Stimulated activated naive CD8-positive, alpha-beta T cell treated with anti-CD3 and anti-CD28 coated beads, Interleukin-15, Interleukin-2, amounts not matched to agents 100 ng/mL and 50 ng/mL, for 24 hours (primary cell): Measurements from ENCODE around the gene NFKBIE.

Source experiments
- H3K27ac Mint-ChIP-seq: one replicate; pipeline ENCODE4 v1.8.0; 2021; ENCODE audit warnings: mild to moderate bottlenecking, mixed read lengths
- H3K27me3 Mint-ChIP-seq: one replicate; pipeline ENCODE4 v1.8.0; 2021; ENCODE audit warnings: mixed read lengths
- H3K36me3 Mint-ChIP-seq: one replicate; pipeline ENCODE4 v1.8.0; 2021; ENCODE audit warnings: low read depth, mixed read lengths
- H3K4me1 Mint-ChIP-seq: one replicate; pipeline ENCODE4 v1.8.0; 2021; ENCODE audit warnings: low read depth, mixed read lengths
- H3K4me3 Mint-ChIP-seq: one replicate; pipeline ENCODE4 v1.8.0; 2021; ENCODE audit warnings: mild to moderate bottlenecking, mixed read lengths
- H3K9me3 Mint-ChIP-seq: one replicate; pipeline ENCODE4 v1.8.0; 2021; ENCODE audit warnings: mixed read lengths

The NFKBIE gene

DNA sequence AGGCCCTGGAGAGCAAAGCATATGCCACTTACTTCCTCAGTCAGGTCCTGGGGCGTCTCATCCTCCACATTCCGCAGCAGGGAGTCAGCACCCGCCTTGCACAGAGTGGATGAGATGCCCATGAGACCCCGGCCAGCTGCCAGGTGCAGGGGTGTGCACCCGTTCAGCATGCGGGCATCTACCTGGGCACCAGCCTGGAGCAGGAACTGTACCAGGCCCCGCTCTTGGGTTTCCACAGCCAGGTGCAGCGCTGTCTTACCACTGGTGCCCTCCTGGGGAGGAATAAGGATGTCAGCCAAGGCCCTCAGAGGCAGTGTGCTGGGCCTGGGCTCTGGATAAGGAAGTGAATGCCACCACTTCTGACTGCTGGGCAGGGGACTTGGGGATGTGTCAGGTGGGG is 5.3 kb downstream of the NFKBIE start:
- H3K36me3 Mint-ChIP-seq: peaks cover 52% of the 10 kb centered on the region
- H3K27ac Mint-ChIP-seq: peak overlapping the region; percentile 75
- no peak overlapping the region for H3K4me3 Mint-ChIP-seq
- H3K4me1 Mint-ChIP-seq: peaks cover 71% of the 10 kb centered on the region
- H3K27me3 Mint-ChIP-seq: no peaks in the 10 kb centered on the region
- no peaks in the 10 kb centered on the region for H3K9me3 Mint-ChIP-seq

GRCh38 chr6:44258921-44259320 is 6.4 kb downstream of the NFKBIE start:
- H3K4me3 Mint-ChIP-seq: peak overlapping the region; percentile 83

DNA sequence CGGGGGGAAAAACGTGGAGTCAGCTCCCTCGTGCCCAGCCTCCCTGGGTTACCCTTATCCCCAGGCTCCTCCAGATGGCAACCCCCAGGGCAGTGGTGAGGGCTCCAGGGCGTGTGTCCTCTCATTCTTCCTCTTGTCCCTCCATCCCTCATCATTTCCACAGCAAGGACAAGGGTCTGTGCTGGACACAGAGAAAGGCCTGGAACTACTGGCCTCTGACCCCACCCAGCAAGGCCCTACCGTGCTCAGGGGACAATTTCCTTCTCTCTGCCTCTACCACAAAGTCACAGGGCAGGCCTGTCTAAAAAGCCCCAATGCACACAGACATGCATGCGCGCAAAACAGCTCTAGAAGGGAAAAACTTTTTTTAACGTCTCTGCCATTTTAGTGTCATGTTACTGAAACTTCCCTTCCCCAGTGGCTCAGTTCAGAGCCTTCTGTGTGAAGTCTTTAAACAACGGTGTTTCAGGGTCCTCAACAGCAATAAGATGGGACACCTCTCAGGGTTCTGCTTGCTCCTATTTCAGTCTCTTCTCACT is 7.0 kb downstream of the NFKBIE start:
- H3K27me3 Mint-ChIP-seq: no peaks in the 10 kb centered on the region
- peak overlapping the region; percentile 98 for H3K27ac Mint-ChIP-seq
- H3K36me3 Mint-ChIP-seq: peaks cover 68% of the 10 kb centered on the region
- peak overlapping the region; percentile 83 for H3K4me3 Mint-ChIP-seq
- no peaks in the 10 kb centered on the region for H3K9me3 Mint-ChIP-seq
- peaks cover 79% of the 10 kb centered on the region for H3K4me1 Mint-ChIP-seq

More at GRCh38 chr6:44258921-44259320, 6.4 kb downstream of the NFKBIE start:
- Mint-ChIP-seq H3K27ac (peak overlapping the region; percentile 98), H3K36me3 (peaks cover 63% of the 10 kb centered on the region), H3K9me3 (no peaks in the 10 kb centered on the region), H3K27me3 (no peaks in the 10 kb centered on the region), H3K4me1 (peaks cover 78% of the 10 kb centered on the region)

- Mint-ChIP-seq H3K27me3 (no peaks in the 10 kb centered on the region), H3K9me3 (no peaks in the 10 kb centered on the region), H3K4me3 (peak overlapping the region; percentile 83), H3K4me1 (peaks cover 79% of the 10 kb centered on the region), H3K27ac (peak overlapping the region; percentile 98), H3K36me3 (peaks cover 73% of the 10 kb centered on the region)
These were observed 7.5 kb downstream of the NFKBIE start for GRCh38 chr6:44257753-44258324.

- Mint-ChIP-seq H3K27me3 (no peaks in the 10 kb centered on the region), H3K27ac (peak within 1 kb of the TSS; percentile 98), H3K4me1 (peaks cover 79% of the 10 kb centered on the region), H3K4me3 (peak within 1 kb of the TSS; percentile 92), H3K9me3 (no peaks in the 10 kb centered on the region), H3K36me3 (peaks cover 78% of the 10 kb centered on the region)
These were observed 8.2 kb downstream of the NFKBIE start, which contains the start of gene SLC35B2 for GRCh38 chr6:44257025-44257752. SLC35B2 (minus strand) TSS chr6:44257528; CDS start chr6:44257410, 118 bp downstream.

DNA sequence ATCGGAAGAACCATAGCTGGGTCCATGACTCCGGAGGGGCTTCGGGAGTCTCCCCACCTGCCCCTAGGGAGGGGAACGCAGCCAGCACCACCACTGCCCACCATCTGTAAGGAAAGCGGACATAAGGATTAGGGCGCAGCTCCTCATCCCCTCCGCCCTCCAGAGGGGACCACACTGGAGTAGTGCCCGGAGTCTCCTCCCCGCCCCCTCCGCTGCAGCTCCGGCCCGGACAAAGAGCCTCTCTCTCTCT is 8.7 kb downstream of the NFKBIE start:
- peak overlapping the region; percentile 89 for H3K27ac Mint-ChIP-seq
- peak overlapping the region; percentile 92 for H3K4me3 Mint-ChIP-seq
- no peaks in the 10 kb centered on the region for H3K9me3 Mint-ChIP-seq
- peaks cover 79% of the 10 kb centered on the region for H3K4me1 Mint-ChIP-seq
- H3K36me3 Mint-ChIP-seq: peaks cover 79% of the 10 kb centered on the region
- no peaks in the 10 kb centered on the region for H3K27me3 Mint-ChIP-seq

DNA sequence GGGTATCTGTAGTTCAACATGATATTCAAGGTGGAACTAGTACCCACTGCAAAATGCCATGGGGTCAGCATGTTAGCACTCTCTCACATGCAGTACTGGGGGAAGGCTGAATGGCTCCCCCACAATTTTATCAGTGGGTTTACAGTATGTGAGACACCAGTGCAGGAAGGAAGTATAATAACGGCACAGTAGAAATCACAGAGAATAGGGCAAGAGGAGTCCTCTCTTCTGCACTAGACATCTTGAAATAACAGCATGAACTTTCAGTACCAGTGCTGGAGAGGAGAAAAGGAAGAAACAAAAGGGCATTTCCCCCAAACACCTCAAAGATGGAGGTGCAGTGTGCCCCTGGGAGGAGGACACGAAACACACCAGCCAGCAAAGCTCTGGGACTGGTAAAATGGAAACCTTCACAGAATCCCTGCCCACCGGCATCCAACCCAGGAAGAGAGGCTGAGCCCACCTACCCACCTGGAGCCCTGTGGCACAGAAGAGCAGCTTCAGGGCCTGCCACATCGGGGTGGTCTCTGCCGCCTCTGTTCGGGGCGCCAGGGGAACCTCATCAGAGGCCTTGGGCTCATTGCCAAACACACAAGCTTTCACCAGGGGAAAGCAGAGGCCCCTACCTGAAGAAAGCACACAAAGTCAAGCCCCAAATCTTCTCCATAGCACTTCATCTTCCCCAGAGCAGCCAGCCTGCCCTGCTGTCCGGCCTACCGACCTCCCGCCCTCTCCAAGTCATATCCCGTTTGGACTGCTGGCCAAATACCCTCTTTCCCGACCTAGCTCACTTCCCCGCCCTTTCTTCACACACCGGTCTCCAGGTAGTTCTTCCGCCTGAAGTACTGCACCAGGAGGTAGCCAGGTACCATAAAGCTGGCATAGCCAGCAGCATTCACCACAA is 9.2 kb downstream of the NFKBIE start:
- peak overlapping the region; percentile 89 for H3K27ac Mint-ChIP-seq
- H3K4me1 Mint-ChIP-seq: peaks cover 82% of the 10 kb centered on the region
- H3K4me3 Mint-ChIP-seq: peak overlapping the region; percentile 92
- H3K27me3 Mint-ChIP-seq: no peaks in the 10 kb centered on the region
- peaks cover 83% of the 10 kb centered on the region for H3K36me3 Mint-ChIP-seq
- no peaks in the 10 kb centered on the region for H3K9me3 Mint-ChIP-seq

GRCh38 chr6:44255105-44255808 is 10.1 kb downstream of the NFKBIE start:
- H3K9me3 Mint-ChIP-seq: no peaks in the 10 kb centered on the region
- H3K4me3 Mint-ChIP-seq: peak overlapping the region; percentile 92
- no peaks in the 10 kb centered on the region for H3K27me3 Mint-ChIP-seq
- peaks cover 82% of the 10 kb centered on the region for H3K4me1 Mint-ChIP-seq
- peaks cover 85% of the 10 kb centered on the region for H3K36me3 Mint-ChIP-seq
- H3K27ac Mint-ChIP-seq: peak overlapping the region; percentile 89

GRCh38 chr6:44254191-44255104 is 10.9 kb downstream of the NFKBIE start:
- peaks cover 86% of the 10 kb centered on the region for H3K36me3 Mint-ChIP-seq
- H3K9me3 Mint-ChIP-seq: no peaks in the 10 kb centered on the region
- no peaks in the 10 kb centered on the region for H3K27me3 Mint-ChIP-seq
- peak overlapping the region; percentile 89 for H3K27ac Mint-ChIP-seq
- H3K4me3 Mint-ChIP-seq: peak overlapping the region; percentile 92
- H3K4me1 Mint-ChIP-seq: peaks cover 86% of the 10 kb centered on the region

- peak overlapping the region; percentile 67 for H3K27ac Mint-ChIP-seq
- no peaks in the 10 kb centered on the region for H3K27me3 Mint-ChIP-seq
- no peaks in the 10 kb centered on the region for H3K9me3 Mint-ChIP-seq
- H3K4me1 Mint-ChIP-seq: peaks cover 89% of the 10 kb centered on the region
- H3K4me3 Mint-ChIP-seq: peak overlapping the region; percentile 96
- H3K36me3 Mint-ChIP-seq: peaks cover 88% of the 10 kb centered on the region
These were observed 11.8 kb downstream of the NFKBIE start for GRCh38 chr6:44253307-44254101.

- Mint-ChIP-seq H3K4me3 (peak overlapping the region; percentile 96), H3K9me3 (no peaks in the 10 kb centered on the region), H3K4me1 (peaks cover 95% of the 10 kb centered on the region), H3K36me3 (peaks cover 96% of the 10 kb centered on the region), H3K27ac (peak overlapping the region; percentile 100), H3K27me3 (peaks cover 3% of the 10 kb centered on the region)
These were observed 13.5 kb downstream of the NFKBIE start for GRCh38 chr6:44251576-44252524.

DNA sequence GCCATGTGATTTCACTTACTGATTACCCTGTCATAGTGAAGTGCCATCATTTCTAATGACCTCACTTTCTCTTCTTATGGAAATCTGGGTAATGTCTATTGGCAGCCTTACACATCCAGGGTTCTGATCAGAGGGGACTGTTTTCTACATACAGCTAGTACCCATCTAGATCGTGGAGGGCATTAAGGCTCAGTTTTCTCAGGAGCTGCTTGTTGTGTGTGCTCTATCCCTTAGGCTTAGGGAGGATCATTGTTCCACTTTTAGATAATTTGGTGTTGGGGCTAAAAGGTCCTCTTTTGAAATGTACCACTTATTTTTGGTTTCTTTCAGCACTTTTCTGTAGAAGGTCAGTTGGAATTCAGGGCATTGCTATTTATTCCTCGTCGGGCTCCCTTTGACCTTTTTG is 14.6 kb downstream of the NFKBIE start:
- Mint-ChIP-seq H3K4me3 (peak overlapping the region; percentile 96), H3K4me1 (peaks cover 90% of the 10 kb centered on the region), H3K9me3 (no peaks in the 10 kb centered on the region), H3K36me3 (peaks cover 92% of the 10 kb centered on the region), H3K27me3 (peaks cover 5% of the 10 kb centered on the region), H3K27ac (peak overlapping the region; percentile 100)
